Activated CD4-positive, alpha-beta T cell treated with anti-CD3 and anti-CD28 coated beads, Interleukin-2, amount 50 U/mL, for 16 hours (primary cell): ENCODE data around the gene KCNIP2.
"Not testable (repeated sequence)": the region's sequence is repeated elsewhere in the genome, so short reads cannot be mapped to it uniquely, and the experiment has no call there.

Experiments
- DNase-seq: peaks from one replicate; pipeline ENCODE4 v3.0.0-alpha.2; 2020

KCNIP2 gene

GRCh38 chr10:101827919-101828600 is 15.5 kb downstream of the KCNIP2 start:
- no peak for DNase-seq

- DNase-seq = no peak
These were observed 16.7 kb downstream of the KCNIP2 start for GRCh38 chr10:101826852-101827434.

- no peak for DNase-seq
These were observed 18.9 kb downstream of the KCNIP2 start for GRCh38 chr10:101824736-101825135.

- DNase-seq = no peak
These were observed 24.5 kb downstream of the KCNIP2 start for GRCh38 chr10:101818872-101819633.

GRCh38 chr10:101818119-101818871 is 25.3 kb downstream of the KCNIP2 start, which contains the start of gene OGA:
TSS of gene OGA (minus strand) at chr10:101818444. CDS start at chr10:101818022, 422 bp downstream.
- peak; percentile 99 for DNase-seq

GRCh38 chr10:101817337-101818118 is 26.1 kb downstream of the KCNIP2 start:
- peak; percentile 45 for DNase-seq

- DNase-seq = peak; percentile 45
These were observed 26.7 kb downstream of the KCNIP2 start for GRCh38 chr10:101816913-101817336.

GRCh38 chr10:101816376-101816775 is 27.2 kb downstream of the KCNIP2 start:
- no peak for DNase-seq

- DNase-seq = peak; percentile 39
These were observed 29.0 kb downstream of the KCNIP2 start for GRCh38 chr10:101814466-101815071.

GRCh38 chr10:101812606-101813005 is 31.0 kb downstream of the KCNIP2 start:
- DNase-seq = no peak

- no peak for DNase-seq
These were observed 36.4 kb downstream of the KCNIP2 start for GRCh38 chr10:101807158-101807557.

- no peak for DNase-seq
These were observed 40.1 kb downstream of the KCNIP2 start for GRCh38 chr10:101803511-101803910.

- no peak for DNase-seq
These were observed 46.1 kb downstream of the KCNIP2 start for GRCh38 chr10:101797403-101798059.

GRCh38 chr10:101793526-101793925 is 50.1 kb downstream of the KCNIP2 start:
- no peak for DNase-seq

- no peak for DNase-seq
These were observed 53.9 kb downstream of the KCNIP2 start for GRCh38 chr10:101789686-101790085.

- DNase-seq = not testable (repeated sequence)
These were observed 54.4 kb downstream of the KCNIP2 start for GRCh38 chr10:101789231-101789630.

- no peak for DNase-seq
These were observed 57.8 kb downstream of the KCNIP2 start for GRCh38 chr10:101785801-101786200.

- DNase-seq = no peak
These were observed 59.0 kb downstream of the KCNIP2 start for GRCh38 chr10:101784558-101784957.

GRCh38 chr10:101783736-101784118 is 59.9 kb downstream of the KCNIP2 start:
- DNase-seq = no peak

GRCh38 chr10:101782811-101783735 is 60.5 kb downstream of the KCNIP2 start, which contains the start of gene NPM3:
TSS of gene NPM3 (minus strand) at chr10:101783446. CDS start at chr10:101783390, 56 bp downstream.
- peak; percentile 91 for DNase-seq
